IMR-90 (cell line): Measurements from ENCODE around the gene URB1. TPM values are rescaled to one million over a fixed set of nuclear protein-coding genes. Genes with fewer than 3 reads are reported as not detected.

ENCODE experiments used
- ATAC-seq: fragments of 200-7000 bp; cut with Tn5 transposase; 2 replicates; pipeline ENCODE4 v1.9.1; 2020; ENCODE audit warnings: low read depth, mild to moderate bottlenecking, moderate library complexity
- BruUV-seq: library from RNA; stranded (reverse); fragments of 400-500 nt; replicated peaks from 2 replicates; lab custom pipeline; 2021; lab: Mats Ljungman, UMichigan
- CTCF ChIA-PET: fragments of 300-600 bp; formaldehyde crosslinking; extraction: SDS; loops from one replicate; lab custom pipeline; 2021; ENCODE audit warnings: antibody characterized with exemption; lab: Yijun Ruan, JAX
- POLR2A ChIA-PET: fragments of 300-600 bp; sonication (Branson Sonifier 250); formaldehyde crosslinking; loops from one replicate; lab custom pipeline; 2022; ENCODE audit warnings: antibody characterized with exemption; ENCODE audit not compliant: unreplicated experiment; lab: Charles Lee
- DNase-seq: peaks from one replicate; pipeline ENCODE4 v3.0.0; 2013
- H2AFZ ChIP-seq: replicated peaks from 2 replicates; pipeline ENCODE3; 2013; ENCODE audit warnings: low read length, mild to moderate bottlenecking; ENCODE audit not compliant: poor library complexity
- H2AK5ac ChIP-seq: 2 replicates; pipeline ENCODE4 v1.6.1; 2013; ENCODE audit warnings: low read depth, low read length, inconsistent platforms
- H2AK9ac ChIP-seq: replicated peaks from 2 replicates; pipeline ENCODE3; 2013; ENCODE audit warnings: mild to moderate bottlenecking, low read depth, low read length, moderate library complexity; ENCODE audit not compliant: poor library complexity
- H2BK120ac ChIP-seq: 2 replicates; pipeline ENCODE4 v1.6.1; 2013; ENCODE audit warnings: low read depth, low read length, inconsistent platforms
- H2BK15ac ChIP-seq: 3 replicates; pipeline ENCODE4 v1.6.1; 2013; ENCODE audit warnings: low read depth, low read length, inconsistent platforms
- H2BK20ac ChIP-seq: 2 replicates; pipeline ENCODE4 v1.6.1; 2013; ENCODE audit warnings: low read depth, mild to moderate bottlenecking, inconsistent platforms, low read length, moderate library complexity
- H2BK5ac ChIP-seq: 2 replicates; pipeline ENCODE4 v1.6.1; 2013; ENCODE audit warnings: mild to moderate bottlenecking, low read depth, low read length, inconsistent platforms; ENCODE audit not compliant: poor library complexity, severe bottlenecking
- H3K14ac ChIP-seq: replicated peaks from 2 replicates; pipeline ENCODE4 v1.6.1; 2013; ENCODE audit warnings: low read depth, low read length, inconsistent platforms
- H3K18ac ChIP-seq: 2 replicates; pipeline ENCODE4 v1.6.1; 2013; ENCODE audit warnings: low read depth, low read length, control low read depth
- H3K23ac ChIP-seq: 2 replicates; pipeline ENCODE4 v1.6.1; 2013; ENCODE audit warnings: low read depth, low read length, inconsistent platforms
- H3K27ac ChIP-seq: 2 replicates; pipeline ENCODE4 v1.5.1; 2013; ENCODE audit warnings: mild to moderate bottlenecking, control low read depth, low read length; ENCODE audit not compliant: insufficient read depth
- H3K27me3 ChIP-seq: 2 replicates; pipeline ENCODE4 v1.6.1; 2013; ENCODE audit warnings: low read length; ENCODE audit not compliant: control insufficient read depth, insufficient read depth
- H3K36me3 ChIP-seq: 2 replicates; pipeline ENCODE4 v1.6.1; 2013; ENCODE audit warnings: low read length, mixed read lengths; ENCODE audit not compliant: control insufficient read depth, insufficient read depth
- H3K4ac ChIP-seq: 2 replicates; pipeline ENCODE4 v1.6.1; 2013; ENCODE audit warnings: low read depth, low read length, inconsistent platforms
- H3K4me1 ChIP-seq: 2 replicates; pipeline ENCODE4 v1.6.1; 2013; ENCODE audit warnings: low read length, mixed read lengths; ENCODE audit not compliant: control insufficient read depth, insufficient read depth
- H3K4me2 ChIP-seq: 2 replicates; pipeline ENCODE4 v1.6.1; 2013; ENCODE audit warnings: low read depth, mild to moderate bottlenecking, control low read depth, low read length, moderate library complexity
- H3K4me3 ChIP-seq: 2 replicates; pipeline ENCODE4 v1.5.1; 2013; ENCODE audit warnings: low read depth, mild to moderate bottlenecking, control low read depth, low read length, moderate library complexity; ENCODE audit not compliant: insufficient read depth
- H3K56ac ChIP-seq: 2 replicates; pipeline ENCODE4 v1.6.1; 2013; ENCODE audit warnings: low read length, inconsistent platforms; ENCODE audit not compliant: insufficient read depth; ENCODE audit errors: extremely low read depth
- H3K79me1 ChIP-seq, 2 experiments: 2 replicates each; pipeline ENCODE4 v1.6.1; 2013; ENCODE audit warnings: low read length in 2 of 2, inconsistent platforms in 1 of 2, low read depth in 1 of 2
- H3K9ac ChIP-seq: 2 replicates; pipeline ENCODE4 v1.6.1; 2013; ENCODE audit warnings: low read depth, low read length, control low read depth
- H3K9me1 ChIP-seq: 2 replicates; pipeline ENCODE4 v1.6.1; 2013; ENCODE audit warnings: low read length, inconsistent platforms; ENCODE audit not compliant: insufficient read depth
- H3K9me3 ChIP-seq: 2 replicates; pipeline ENCODE4 v1.6.1; 2013; ENCODE audit warnings: low read length; ENCODE audit not compliant: control insufficient read depth, insufficient read depth
- H4K20me1 ChIP-seq: 2 replicates; pipeline ENCODE4 v1.6.1; 2013; ENCODE audit warnings: low read length, inconsistent platforms; ENCODE audit not compliant: insufficient read depth
- H4K5ac ChIP-seq: 2 replicates; pipeline ENCODE4 v1.6.1; 2013; ENCODE audit warnings: mild to moderate bottlenecking, low read depth, low read length, control low read depth
- H4K8ac ChIP-seq, 2 experiments: 2 replicates each; pipeline ENCODE4 v1.6.1; 2013; ENCODE audit warnings: low read depth in 2 of 2, low read length in 2 of 2, control low read depth in 1 of 2, inconsistent platforms in 1 of 2
- H4K91ac ChIP-seq: 2 replicates; pipeline ENCODE4 v1.6.1; 2013; ENCODE audit warnings: low read depth, low read length, inconsistent platforms; ENCODE audit not compliant: insufficient read depth
- FOS ChIP-seq: fragments of 150-350 bp; IDR thresholded peaks from 2 replicates; pipeline ENCODE4 v1.6.1; 2016; ENCODE audit warnings: low read depth, low read length
- MAZ ChIP-seq: IDR thresholded peaks from 2 replicates; pipeline ENCODE4 v1.6.1; 2012; ENCODE audit warnings: low read depth, mild to moderate bottlenecking, low read length, improper control_type of control experiment, moderate library complexity, borderline replicate concordance
- WGBS, 2 experiments: methylation state at CpG; one replicate each; pipeline versions ENCODE4 v1.1.5 to v1.1.7; 2013; ENCODE audit warnings: missing lambda C conversion rate in 2 of 2; ENCODE audit not compliant: insufficient read length in 1 of 2; ENCODE audit errors: extremely low coverage in 2 of 2; 5-methylcytosine and 5-hydroxymethylcytosine counted together
- dilution Hi-C: fragments of 300-500 bp; cut with HindIII; formaldehyde crosslinking; loops from one replicate; pipeline ENCODE4 v1.14.3; 2018; ENCODE audit warnings: low sequenced_read_pairs; ENCODE audit not compliant: unreplicated experiment
- in situ Hi-C: fragments of 300-500 bp; cut with MboI; formaldehyde crosslinking; loops from 3 replicates; pipeline ENCODE4 v1.14.3; 2019; ENCODE audit warnings: low sequenced_read_pairs, inconsistent platforms, mixed read lengths
- intact Hi-C: fragments of 100-400 bp; cut with micrococcal nuclease; formaldehyde crosslinking; loops from 2 replicates; pipeline ENCODE4 v1.10.0; 2022
- polyA plus RNA-seq, 3 experiments: library from polyadenylated mRNA; depleted of rRNA; stranded (reverse); fragments of >200 nt; gene quantifications; 2 replicates each; pipeline ENCODE4 v1.2.3, GENCODE V29; 2012; ENCODE audit warnings: low replicate concordance in 1 of 3
- total RNA-seq: library from RNA; depleted of rRNA; stranded (reverse); fragments of >200 nt; gene quantifications from 2 replicates; pipeline ENCODE4 v1.2.3, GENCODE V29; 2012
- TF ChIP-seq, protein P1 (sequence below): conservative IDR thresholded peaks from 2 replicates; pipeline ENCODE4 v1.5.1; 2012; ENCODE audit warnings: mild to moderate bottlenecking, low read depth, low read length, improper control_type of control experiment

URB1 gene
- total and polyA plus RNA-seq, 2 of the 4 experiments (the other 2 are of a cell fraction), result 9.2 to 12.7 TPM

- H3K23ac ChIP-seq, result 0 out of 2 replicates have a peak overlapping the region, but pooled peaks have one; percentile 8
- peaks cover 39% of the 10 kb centered on the region for H4K20me1 ChIP-seq
- H3K14ac ChIP-seq, result peak overlapping the region; percentile 31; the same call in 1 of the 2 replicates
- no CpG with 5 or more reads among the region's 6 CpGs for WGBS, 2 experiments
- H3K56ac ChIP-seq, result no peak overlapping the region
- no peak overlapping the region for H2BK20ac ChIP-seq
- no peak overlapping the region for H4K8ac ChIP-seq
- no peak overlapping the region for H2BK15ac ChIP-seq
- H2AK5ac ChIP-seq, result no peak overlapping the region
- dilution Hi-C loops (no loop called here), intact Hi-C loops (no loop called here), in situ Hi-C loops (loop anchor here (25.0 kb wide), 1 partner anchor 351 kb away; the partner anchor contains the start of gene SYNJ1)
- H3K4me1 ChIP-seq, result peaks cover 12% of the 10 kb centered on the region
- H4K5ac ChIP-seq, result peak overlapping the region; percentile 59; the same call in 1 of the 2 replicates
- H3K79me1 ChIP-seq, result peaks cover 25 to 80% of the 10 kb centered on the region in 2 experiments; a peak in 3 of 4 replicates
- no TSS peak for BruUV-seq
- CTCF ChIA-PET, result interaction anchor here (1.4 kb wide), 1 partner anchor 214 kb away, joined by 3 read pairs; no protein-coding TSS in a partner anchor
- H3K18ac ChIP-seq, result no peak overlapping the region; the same call in 1 of the 2 replicates
- no peak overlapping the region for H3K4ac ChIP-seq
- TF ChIP-seq FOS (no peak), MAZ (no peak)
- TF ChIP-seq, protein P1, sequence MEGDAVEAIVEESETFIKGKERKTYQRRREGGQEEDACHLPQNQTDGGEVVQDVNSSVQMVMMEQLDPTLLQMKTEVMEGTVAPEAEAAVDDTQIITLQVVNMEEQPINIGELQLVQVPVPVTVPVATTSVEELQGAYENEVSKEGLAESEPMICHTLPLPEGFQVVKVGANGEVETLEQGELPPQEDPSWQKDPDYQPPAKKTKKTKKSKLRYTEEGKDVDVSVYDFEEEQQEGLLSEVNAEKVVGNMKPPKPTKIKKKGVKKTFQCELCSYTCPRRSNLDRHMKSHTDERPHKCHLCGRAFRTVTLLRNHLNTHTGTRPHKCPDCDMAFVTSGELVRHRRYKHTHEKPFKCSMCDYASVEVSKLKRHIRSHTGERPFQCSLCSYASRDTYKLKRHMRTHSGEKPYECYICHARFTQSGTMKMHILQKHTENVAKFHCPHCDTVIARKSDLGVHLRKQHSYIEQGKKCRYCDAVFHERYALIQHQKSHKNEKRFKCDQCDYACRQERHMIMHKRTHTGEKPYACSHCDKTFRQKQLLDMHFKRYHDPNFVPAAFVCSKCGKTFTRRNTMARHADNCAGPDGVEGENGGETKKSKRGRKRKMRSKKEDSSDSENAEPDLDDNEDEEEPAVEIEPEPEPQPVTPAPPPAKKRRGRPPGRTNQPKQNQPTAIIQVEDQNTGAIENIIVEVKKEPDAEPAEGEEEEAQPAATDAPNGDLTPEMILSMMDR, result no peak
- H3K9ac ChIP-seq, result no peak overlapping the region
- peaks cover 10% of the 10 kb centered on the region for H3K9me1 ChIP-seq
- no peak overlapping the region for H4K91ac ChIP-seq
- no peak overlapping the region for H2AK9ac ChIP-seq
- DNase-seq (no peak), ATAC-seq (no peak)
- peaks cover 25% of the 10 kb centered on the region for H3K36me3 ChIP-seq
- no peaks in the 10 kb centered on the region for H3K9me3 ChIP-seq
- H3K4me2 ChIP-seq, result no peak overlapping the region
- no peak overlapping the region for H3K27ac ChIP-seq
- POLR2A ChIA-PET, result interaction anchor here (0.5 kb wide), 1 partner anchor 13 kb away, joined by 3 read pairs; no protein-coding TSS in a partner anchor
- H2AFZ ChIP-seq, result no peak overlapping the region
- no peaks in the 10 kb centered on the region for H3K27me3 ChIP-seq
- H2BK120ac ChIP-seq, result no peak overlapping the region
- H3K4me3 ChIP-seq, result no peak overlapping the region
- H2BK5ac ChIP-seq, result peak overlapping the region; percentile 46
These were observed 6.5 kb downstream of the URB1 start for GRCh38 chr21:32386195-32386870.
